Lung (tissue), 12 donors: Measurements from ENCODE around the gene PPIP5K2. TPM values are rescaled to one million over a fixed set of nuclear protein-coding genes. Genes with fewer than 3 reads are reported as not detected.
A peak's percentile ranks its signal among the peaks of the same experiment; 100 is the strongest.

Experiments used
- ATAC-seq: fragments of 200-7000 bp; cut with Tn5 transposase; one replicate; pipeline ENCODE4 v1.9.1; 2020; ENCODE audit warnings: moderate number of reproducible peaks; ENCODE audit not compliant: insufficient read depth, low FRiP score
- DNase-seq, 3 donors: peaks; one replicate each; pipeline ENCODE4 v3.0.0-alpha.2; 2013 to 2017
- H3K27ac ChIP-seq, 2 donors: one replicate each; pipeline ENCODE4 v1.5.1; 2013; ENCODE audit warnings: mild to moderate bottlenecking in 2 of 2, moderate library complexity in 2 of 2, control low read depth in 1 of 2, inconsistent platforms in 1 of 2, low read depth in 1 of 2, low read length in 1 of 2
- H3K27me3 ChIP-seq, 3 donors: one replicate each; pipeline ENCODE4 v1.5.1; 2013; ENCODE audit warnings: low read length in 2 of 3; ENCODE audit not compliant: control insufficient read depth in 3 of 3, insufficient read depth in 3 of 3
- H3K36me3 ChIP-seq, 4 donors: one replicate each; pipeline ENCODE4 v1.5.1; 2013; ENCODE audit warnings: low read length in 4 of 4, mild to moderate bottlenecking in 1 of 4, moderate library complexity in 1 of 4; ENCODE audit not compliant: control insufficient read depth in 4 of 4, insufficient read depth in 4 of 4
- H3K4me1 ChIP-seq, 5 donors: one replicate each; pipeline ENCODE4 v1.5.1; 2013; ENCODE audit warnings: low read length in 5 of 5, mild to moderate bottlenecking in 2 of 5, moderate library complexity in 1 of 5; ENCODE audit not compliant: control insufficient read depth in 5 of 5, insufficient read depth in 5 of 5
- H3K4me3 ChIP-seq: one replicate; pipeline ENCODE4 v1.5.1; 2013; ENCODE audit warnings: mild to moderate bottlenecking, control low read depth, moderate library complexity
- H3K9ac ChIP-seq, 2 donors: one replicate each; pipeline ENCODE4 v1.5.1; 2013; ENCODE audit warnings: low read length in 2 of 2, control low read depth in 1 of 2; ENCODE audit not compliant: insufficient read depth in 1 of 2
- H3K9me3 ChIP-seq, 4 donors: one replicate each; pipeline ENCODE4 v1.5.1; 2013; ENCODE audit warnings: low read length in 3 of 4, mild to moderate bottlenecking in 1 of 4, moderate library complexity in 1 of 4; ENCODE audit not compliant: control insufficient read depth in 4 of 4, insufficient read depth in 3 of 4
- CTCF ChIP-seq: IDR thresholded peaks from 2 replicates; pipeline ENCODE4 v1.5.1; 2012; ENCODE audit warnings: mild to moderate bottlenecking; ENCODE audit errors: control extremely low read depth, extremely low read depth
- WGBS, 2 donors: extraction: QIAGEN DNeasy Blood & Tissue Kit; methylation state at CpG; one replicate each; pipeline ENCODE4 v1.1.7; 2013; 5-methylcytosine and 5-hydroxymethylcytosine counted together
- polyA plus RNA-seq, 2 donors: library from polyadenylated mRNA; stranded (reverse); fragments of 200-250 nt; gene quantifications; one replicate each; pipeline ENCODE4 v1.2.1, GENCODE V29; 2013
- total RNA-seq, 2 donors: library from RNA; depleted of rRNA in 1 of 2; stranded (reverse); fragments of >200 nt in 1 of 2; gene quantifications; one replicate each; pipeline ENCODE4 v1.2.1, GENCODE V29; 2014 to 2021
- donor health status: control.
- donor health status: control.
- donor health status: Bipolar disorder and iron deficiency.
- donor health status: healthy.
- donor health status: DM: yes; HTN: yes; CAD: no.

Gene PPIP5K2
- total and polyA plus RNA-seq, 4 donors: 15.4 to 109 (median 33.5) TPM

GRCh38 chr5:103120607-103121200 is 603 bp downstream of the PPIP5K2 start:
- WGBS, 2 donors: 1% methylated on average over 17 of the region's 17 CpGs
- Histone ChIP-seq H3K9me3 (no peaks in the 10 kb centered on the region), H3K4me3 (peak overlapping the region; percentile 99), H3K27me3 (no peaks in the 10 kb centered on the region), H3K9ac (peak overlapping the region; percentile 81 to 90), H3K4me1 (peaks cover 0 to 38% (median 4%) of the 10 kb centered on the region in 5 donors), H3K27ac (peak overlapping the region; percentile 82 to 97), H3K36me3 (peaks cover 0 to 5% (median 0%) of the 10 kb centered on the region in 4 donors)
- DNase-seq (peak in 2 of 3 donors; percentile 21 to 40), ATAC-seq (no peak)
- TF ChIP-seq CTCF: no peak

DNA sequence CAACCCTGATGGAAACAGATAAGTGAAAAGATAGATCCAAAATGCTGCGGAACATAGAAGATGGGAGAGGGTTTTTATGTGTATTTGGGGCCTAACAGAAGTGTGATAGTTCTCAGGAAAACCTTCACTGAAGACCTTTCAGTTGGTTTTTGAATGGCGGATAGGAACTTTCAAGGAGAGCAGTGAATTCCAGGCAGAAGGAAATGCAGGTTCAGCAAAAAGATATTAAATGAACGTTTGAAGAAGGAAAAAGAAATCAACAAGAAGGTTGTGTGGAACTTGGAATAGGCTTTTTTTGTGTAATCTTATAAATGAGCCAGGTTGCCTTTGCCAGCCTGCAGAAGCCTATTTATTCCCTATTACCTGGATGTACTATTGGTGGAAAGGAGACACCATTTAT is 2.1 kb downstream of the PPIP5K2 start:
- Histone ChIP-seq H3K4me3 (no peak overlapping the region), H3K9me3 (no peaks in the 10 kb centered on the region), H3K4me1 (peaks cover 0 to 38% (median 4%) of the 10 kb centered on the region in 5 donors), H3K36me3 (peaks cover 0 to 5% (median 0%) of the 10 kb centered on the region in 4 donors), H3K9ac (no peak overlapping the region), H3K27ac (no peak overlapping the region), H3K27me3 (no peaks in the 10 kb centered on the region)
- WGBS, 2 donors: 38 to 54% methylated on average over 3 of the region's 3 CpGs
- DNase-seq (no peak), ATAC-seq (no peak)
- no peak for TF ChIP-seq CTCF

- Histone ChIP-seq H3K27me3 (no peaks in the 10 kb centered on the region), H3K36me3 (peaks cover 0 to 8% (median 0%) of the 10 kb centered on the region in 4 donors), H3K9me3 (no peaks in the 10 kb centered on the region), H3K4me1 (peaks cover 0 to 13% (median 0%) of the 10 kb centered on the region in 5 donors), H3K27ac (no peak overlapping the region), H3K4me3 (no peak overlapping the region), H3K9ac (no peak overlapping the region)
- ATAC-seq (no peak), DNase-seq (no peak)
- TF ChIP-seq CTCF: no peak
- 89 to 93% methylated on average over 5 of the region's 5 CpGs for WGBS, 2 donors
Observed at GRCh38 chr5:103126557-103126956, 6.5 kb downstream of the PPIP5K2 start.
